ENCODE results near the gene APAF1.
A peak's percentile ranks its signal among the peaks of the same experiment; 100 is the strongest.

APAF1 gene

GRCh38 chr12:98719515-98720504, 74.7 kb downstream of the APAF1 start:
- no peak for DNase-seq (ENCODE audit: low spot score)
- TF ChIP-seq, protein P1, sequence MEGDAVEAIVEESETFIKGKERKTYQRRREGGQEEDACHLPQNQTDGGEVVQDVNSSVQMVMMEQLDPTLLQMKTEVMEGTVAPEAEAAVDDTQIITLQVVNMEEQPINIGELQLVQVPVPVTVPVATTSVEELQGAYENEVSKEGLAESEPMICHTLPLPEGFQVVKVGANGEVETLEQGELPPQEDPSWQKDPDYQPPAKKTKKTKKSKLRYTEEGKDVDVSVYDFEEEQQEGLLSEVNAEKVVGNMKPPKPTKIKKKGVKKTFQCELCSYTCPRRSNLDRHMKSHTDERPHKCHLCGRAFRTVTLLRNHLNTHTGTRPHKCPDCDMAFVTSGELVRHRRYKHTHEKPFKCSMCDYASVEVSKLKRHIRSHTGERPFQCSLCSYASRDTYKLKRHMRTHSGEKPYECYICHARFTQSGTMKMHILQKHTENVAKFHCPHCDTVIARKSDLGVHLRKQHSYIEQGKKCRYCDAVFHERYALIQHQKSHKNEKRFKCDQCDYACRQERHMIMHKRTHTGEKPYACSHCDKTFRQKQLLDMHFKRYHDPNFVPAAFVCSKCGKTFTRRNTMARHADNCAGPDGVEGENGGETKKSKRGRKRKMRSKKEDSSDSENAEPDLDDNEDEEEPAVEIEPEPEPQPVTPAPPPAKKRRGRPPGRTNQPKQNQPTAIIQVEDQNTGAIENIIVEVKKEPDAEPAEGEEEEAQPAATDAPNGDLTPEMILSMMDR (IDR thresholded peaks at IDR 0.05; ENCODE audit: extremely low read depth, missing control alignments): no peak

DNA sequence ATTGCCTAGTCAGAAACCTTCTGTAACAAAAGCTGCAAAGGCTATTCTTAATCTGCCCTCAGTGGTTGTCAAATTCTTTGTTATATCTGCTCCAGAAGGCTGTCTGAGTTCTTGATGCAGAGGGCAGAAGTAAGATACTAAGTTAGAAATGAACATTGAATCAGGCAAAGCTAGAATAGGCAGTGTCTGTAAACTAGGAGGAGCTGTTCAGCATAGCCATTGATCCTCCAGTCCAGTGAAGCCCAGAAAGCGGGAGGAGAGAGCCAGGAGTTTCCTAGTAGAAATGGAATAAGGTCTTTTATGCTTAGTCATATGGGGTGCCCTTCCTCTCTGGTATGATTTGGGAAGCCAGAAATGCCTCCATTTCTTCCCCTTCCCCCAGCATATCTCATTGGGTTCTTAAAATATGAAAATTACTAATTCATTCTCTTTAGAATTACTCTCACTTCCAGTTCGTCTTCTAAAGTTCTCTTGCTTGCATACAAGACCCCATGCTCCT, 76.2 kb downstream of the APAF1 start:
- no peak for DNase-seq (ENCODE audit: low spot score)
- TF ChIP-seq, protein P1 (IDR thresholded peaks at IDR 0.05; ENCODE audit: extremely low read depth, missing control alignments): no peak

DNA sequence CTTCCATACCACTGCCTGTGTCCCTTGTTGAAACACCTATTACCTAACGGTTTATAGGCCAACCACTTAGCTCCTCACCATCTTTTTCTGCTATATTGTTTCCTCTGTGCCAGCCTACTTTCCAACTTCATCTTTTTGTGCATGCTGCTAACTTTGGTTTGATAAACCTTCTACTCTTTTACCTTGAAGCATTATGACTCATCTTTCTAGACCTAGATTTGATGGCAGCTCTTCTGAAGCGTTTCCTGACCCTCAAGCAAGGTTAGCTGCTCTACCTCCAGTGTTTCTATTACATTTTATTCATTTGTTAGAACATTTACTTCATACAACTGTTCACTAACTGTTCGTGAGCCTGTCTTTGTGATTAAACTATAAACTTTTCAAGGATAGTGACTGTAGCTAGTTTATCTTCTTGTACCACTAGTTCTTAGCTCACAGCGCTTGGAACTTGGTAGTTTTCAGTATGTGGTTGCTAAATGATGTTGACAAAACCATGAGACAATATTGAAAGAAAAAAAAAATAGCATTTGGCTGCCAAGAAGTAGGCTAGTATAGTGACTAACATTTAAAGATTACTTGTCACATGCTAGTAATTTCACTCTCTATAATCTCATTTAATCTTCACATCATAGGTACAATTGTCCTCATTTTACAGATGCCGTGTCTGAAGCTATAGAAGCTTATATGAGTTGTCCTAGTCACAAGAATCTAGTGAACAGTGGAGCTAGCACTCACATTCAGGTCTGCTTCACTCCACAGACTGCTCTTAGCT, 79.5 kb downstream of the APAF1 start:
- DNase-seq (ENCODE audit: low spot score): no peak
- TF ChIP-seq, protein P1 (IDR thresholded peaks at IDR 0.05; ENCODE audit: extremely low read depth, missing control alignments): no peak

DNA sequence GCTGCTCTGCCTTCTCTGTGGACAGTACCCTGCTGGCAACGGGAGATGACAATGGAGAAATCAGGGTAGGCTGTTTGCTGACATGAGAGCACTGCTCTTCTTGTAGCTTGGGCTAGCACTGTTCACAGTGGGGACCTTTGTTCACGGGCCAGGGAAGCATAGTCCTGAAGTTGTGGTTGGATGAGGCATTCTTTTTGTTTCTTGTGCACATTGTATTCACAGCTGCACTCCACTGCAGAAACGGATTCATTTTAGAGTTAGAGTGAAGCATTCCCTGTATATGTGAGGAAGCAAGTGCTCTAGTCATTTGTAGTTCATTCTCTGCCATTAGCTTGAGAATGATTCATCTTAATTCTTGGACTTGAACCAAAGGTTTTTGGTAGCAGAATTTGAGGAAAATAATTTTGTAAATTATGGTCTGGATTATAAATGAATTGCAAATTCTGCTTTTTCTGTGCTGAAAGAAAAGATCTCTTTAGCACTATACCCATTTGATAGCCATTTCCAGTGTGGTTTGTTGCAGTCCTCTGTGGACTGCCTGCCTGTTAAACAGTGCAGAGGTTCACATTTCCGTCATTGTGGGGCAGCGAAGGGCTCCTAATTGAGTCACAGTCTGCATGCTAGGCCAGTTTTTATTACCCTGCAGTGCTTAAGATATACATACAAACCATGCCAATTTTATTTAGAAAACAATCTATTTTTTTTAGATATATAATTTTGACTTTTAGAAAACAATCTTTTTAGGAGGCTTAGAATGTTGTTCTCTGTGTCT, 80.6 kb downstream of the APAF1 start:
- DNase-seq (ENCODE audit: low spot score): peak; percentile 51

GRCh38 chr12:98727196-98727595, 82.1 kb downstream of the APAF1 start:
- DNase-seq (ENCODE audit: low spot score): no peak
- TF ChIP-seq, protein P1 (IDR thresholded peaks at IDR 0.05; ENCODE audit: extremely low read depth, missing control alignments): no peak

More for the DNA sequence above, 80.6 kb downstream of the APAF1 start:
- TF ChIP-seq, protein P1 (IDR thresholded peaks at IDR 0.05; ENCODE audit: extremely low read depth, missing control alignments): peak; percentile 45

- TF ChIP-seq, protein P1 (IDR thresholded peaks at IDR 0.05; ENCODE audit: extremely low read depth, missing control alignments): no peak
- no peak for DNase-seq (ENCODE audit: low spot score)
These were observed 85.3 kb downstream of the APAF1 start for GRCh38 chr12:98730412-98730811.
